A549 (cell line): ENCODE results near the gene MTA3. TPM values are rescaled to one million over a fixed set of nuclear protein-coding genes. Genes with fewer than 3 reads are reported as not detected.
"Not testable (repeated sequence)": the region's sequence is repeated elsewhere in the genome, so short reads cannot be mapped to it uniquely, and the experiment has no call there.

ENCODE experiments used
- ATAC-seq, 2 experiments: fragments of 200-7000 bp in 1 of 2; fragments of >200 bp in 1 of 2; cut with Nextera tagmentation in 1 of 2; cut with Tn5 transposase in 1 of 2; 3 replicates each; pipeline versions ENCODE4 v1.8.0 to v1.9.1; 2018 to 2020; ENCODE audit warnings: mild to moderate bottlenecking in 1 of 2, moderate library complexity in 1 of 2
- CTCF ChIA-PET: fragments of 300-600 bp; sonication (Branson Sonifier 250); formaldehyde crosslinking; extraction: SDS; loops from one replicate; lab custom pipeline; 2021; ENCODE audit warnings: antibody characterized with exemption, inconsistent platforms; lab: Yijun Ruan, JAX
- POLR2A ChIA-PET: fragments of 350-600 bp; formaldehyde crosslinking; extraction: SDS; loops from one replicate; lab custom pipeline; 2021; ENCODE audit warnings: antibody characterized with exemption, inconsistent platforms; lab: Yijun Ruan, JAX
- DNase-seq, 2 experiments: peaks; one replicate each; pipeline versions ENCODE4 v3.0.0 to v3.0.0-alpha.2; 2011 to 2016; ENCODE audit warnings: low read depth in 1 of 2, low spot score in 1 of 2
- FAIRE-seq: peaks from 2 replicates; lab custom pipeline; 2011; peaks lifted over from hg19 to GRCh38; lab: Jason Lieb, UNC
- H3K27ac ChIP-seq, 2 experiments: fragments of >200 bp; sonication (Bioruptor Twin); formaldehyde crosslinking; 3 replicates each; pipeline ENCODE4 v1.5.1; 2016 to 2017
- H3K4me1 ChIP-seq: fragments of >200 bp; sonication (Bioruptor Twin); formaldehyde crosslinking; 3 replicates; pipeline ENCODE4 v1.6.1; 2016
- H3K4me2 ChIP-seq: fragments of >200 bp; sonication (Bioruptor Twin); formaldehyde crosslinking; 3 replicates; pipeline ENCODE4 v1.6.1; 2016
- H3K4me3 ChIP-seq: fragments of >200 bp; sonication (Bioruptor Twin); formaldehyde crosslinking; 3 replicates; pipeline ENCODE4 v1.5.1; 2016
- H3K9me3 ChIP-seq: fragments of >200 bp; sonication (Bioruptor Twin); formaldehyde crosslinking; 3 replicates; pipeline ENCODE4 v1.6.1; 2016
- CEBPB ChIP-seq, 2 experiments: fragments of >200 bp in 1 of 2; sonication (Bioruptor Twin) in 1 of 2; formaldehyde crosslinking in 1 of 2; IDR thresholded peaks; 2 replicates each; pipeline ENCODE4 v1.6.1; 2012 to 2016
- EHMT2 ChIP-seq: fragments of 200-600 bp; sonication (generic); IDR thresholded peaks from 2 replicates; pipeline ENCODE4 v1.6.1; 2016; ENCODE audit warnings: antibody characterized with exemption, low read depth, mild to moderate bottlenecking, moderate library complexity
- FOXS1 ChIP-seq: fragments of 250-450 bp; sonication (Bioruptor Pico); IDR thresholded peaks from 2 replicates; pipeline ENCODE4 v1.5.0; 2020; ENCODE audit warnings: mild to moderate bottlenecking, moderate library complexity
- HOXB5 ChIP-seq: fragments of 250-450 bp; sonication (Bioruptor Pico); IDR thresholded peaks from 2 replicates; pipeline ENCODE4 v1.5.0; 2020; ENCODE audit warnings: mild to moderate bottlenecking, moderate library complexity
- MAFK ChIP-seq: fragments of 450-650 bp; IDR thresholded peaks from 2 replicates; pipeline ENCODE4 v1.6.1; 2014; ENCODE audit not compliant: partially characterized antibody
- MYC ChIP-seq: IDR thresholded peaks from 2 replicates; pipeline ENCODE4 v1.6.1; 2012; ENCODE audit warnings: mild to moderate bottlenecking, inconsistent platforms, low read length, improper control_type of control experiment, borderline replicate concordance
- TFCP2L1 ChIP-seq: fragments of 250-450 bp; sonication (Bioruptor Pico); IDR thresholded peaks from 2 replicates; pipeline ENCODE4 v1.5.0; 2021; ENCODE audit warnings: mild to moderate bottlenecking
- ZFP36 ChIP-seq: fragments of 450-650 bp; IDR thresholded peaks from 2 replicates; pipeline ENCODE4 v1.6.1; 2014; ENCODE audit warnings: borderline replicate concordance; ENCODE audit not compliant: partially characterized antibody
- ZSCAN20 ChIP-seq: fragments of 250-450 bp; sonication (Bioruptor Pico); IDR thresholded peaks from 2 replicates; pipeline ENCODE4 v1.8.0; 2022; ENCODE audit warnings: mild to moderate bottlenecking, moderate library complexity
- WGBS: methylation state at CpG from one replicate; pipeline ENCODE4 v1.1.6; 2017; ENCODE audit errors: missing lambda C conversion rate; 5-methylcytosine and 5-hydroxymethylcytosine counted together
- polyA plus RNA-seq, 4 experiments: library from polyadenylated mRNA; depleted of rRNA in 3 of 4; stranded (reverse); fragments of >200 nt; fragmentation: RNase III in 1 of 4; extraction: RNeasy Plus Mini Kit Qiagen cat#74134 plus additional on column Dnase treatment in 1 of 4; gene quantifications; 2 replicates in 3 of 4; 3 replicates in 1 of 4; pipeline ENCODE4 v1.2.3, GENCODE V29; 2011 to 2017

MTA3 gene
- polyA plus RNA-seq, 2 of the 4 experiments (the other 2 are of a cell fraction): 49.3 to 74.1 TPM

DNA sequence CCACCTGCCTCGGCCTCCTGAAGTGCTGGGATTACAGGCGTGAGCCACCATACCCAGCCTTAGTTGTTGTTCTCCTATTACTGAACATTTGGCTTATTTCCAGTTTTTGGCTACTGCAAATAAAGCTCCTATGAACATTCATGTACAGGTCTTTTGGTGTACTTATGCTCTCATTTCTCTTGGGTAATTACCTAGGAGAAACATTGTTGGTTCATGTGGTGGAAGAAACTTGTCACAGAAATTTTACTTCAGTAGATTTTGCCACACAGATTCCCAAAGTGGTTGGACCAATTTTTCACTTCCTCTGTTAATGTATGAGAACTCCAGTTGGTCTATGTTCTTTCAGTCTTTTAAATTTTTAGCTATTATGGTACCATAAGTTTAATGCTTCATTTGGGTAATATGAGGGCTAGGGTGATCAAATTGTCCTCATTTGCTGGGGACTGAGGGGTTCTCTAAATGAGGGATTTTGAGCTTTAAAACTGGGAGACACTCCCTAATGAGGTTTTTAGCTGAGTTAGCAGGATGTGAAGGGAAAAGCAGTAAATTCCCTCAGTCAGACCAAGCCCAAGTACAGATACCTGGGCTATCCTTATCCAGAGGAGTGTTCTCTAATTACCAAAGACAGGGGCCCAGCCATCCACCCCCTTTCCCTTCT lies 33.9 kb downstream of the MTA3 start:
- DNase-seq (no peak), FAIRE-seq (no peak), ATAC-seq (no peak; a peak in 1 of 6 replicates)
- no peak overlapping the region for H3K4me2 ChIP-seq
- H3K4me1 ChIP-seq: peaks cover 9% of the 10 kb centered on the region; the same call in 2 of the 3 replicates
- CTCF ChIA-PET: interaction anchor here (1.0 to 1.6 kb wide), 2 partner anchors 12 to 60 kb away, joined by 4 to 5 read pairs; no protein-coding TSS in a partner anchor
- no peaks in the 10 kb centered on the region for H3K9me3 ChIP-seq
- no peak overlapping the region for H3K4me3 ChIP-seq
- TF ChIP-seq ZFP36 (no peak), ZSCAN20 (CRISPR knock-in tag) (no peak), MAFK (peak; percentile 88), HOXB5 (no peak)
- no peak overlapping the region for H3K27ac ChIP-seq
- WGBS: 88% methylated on average over 2 of the region's 2 CpGs
- POLR2A ChIA-PET: no interaction called here

DNA sequence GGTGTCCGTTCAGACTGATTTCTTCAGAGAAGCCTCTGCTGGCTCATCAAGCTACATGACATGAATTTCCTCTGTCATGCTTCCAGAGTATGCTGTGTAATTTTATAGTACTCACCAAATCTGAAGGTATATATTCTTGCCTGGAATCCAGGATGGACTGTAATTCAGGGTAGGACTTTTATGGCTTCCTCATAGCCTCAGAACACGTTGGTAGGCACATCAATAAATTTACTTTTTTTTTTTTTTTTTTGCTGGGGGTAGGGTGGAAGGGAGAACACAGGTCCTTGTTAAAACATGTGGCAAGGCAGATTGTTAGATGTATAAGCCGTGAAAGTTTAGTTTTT lies 34.4 kb downstream of the MTA3 start:
- Histone ChIP-seq H3K4me1 (peaks cover 9% of the 10 kb centered on the region; the same call in 2 of the 3 replicates), H3K27ac (no peak overlapping the region), H3K4me2 (no peak overlapping the region), H3K4me3 (no peak overlapping the region), H3K9me3 (no peaks in the 10 kb centered on the region)
- FAIRE-seq: no peak
- 84% methylated on average over 3 of the region's 3 CpGs for WGBS
- no peak for DNase-seq
- ChIA-PET POLR2A (no interaction called here), CTCF (interaction anchor here (0.8 to 1.0 kb wide), 2 partner anchors 10 to 60 kb away, joined by 3 to 4 read pairs; no protein-coding TSS in a partner anchor)
- TF ChIP-seq FOXS1: no peak
- TF ChIP-seq TFCP2L1 (CRISPR knock-in tag): no peak
- no peak for TF ChIP-seq ZSCAN20 (CRISPR knock-in tag)
- ATAC-seq: no peak

DNA sequence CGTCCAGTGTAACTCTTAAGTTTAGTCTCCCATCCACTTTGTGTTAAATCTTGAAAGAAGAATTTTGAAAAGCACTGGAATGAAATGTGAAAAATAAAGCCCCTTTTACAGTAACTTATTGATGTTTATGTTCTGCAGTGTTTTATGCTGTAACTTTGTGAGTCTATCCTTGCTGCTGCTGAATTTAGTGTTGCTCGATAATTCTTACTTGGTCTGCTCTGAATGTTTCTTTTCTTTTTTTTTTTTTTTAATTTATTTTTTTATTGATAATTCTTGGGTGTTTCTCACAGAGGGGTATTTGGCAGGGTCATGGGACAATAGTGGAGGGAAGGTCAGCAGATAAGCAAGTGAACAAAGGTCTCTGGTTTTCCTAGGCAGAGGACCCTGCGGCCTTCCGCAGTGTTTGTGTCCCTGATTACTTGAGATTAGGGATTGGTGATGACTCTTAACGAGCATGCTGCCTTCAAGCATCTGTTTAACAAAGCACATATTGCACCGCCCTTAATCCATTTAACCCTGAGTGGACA lies 36.0 kb downstream of the MTA3 start:
- CTCF ChIA-PET, H3K27ac ChIP-seq: not testable (repeated sequence)

DNA sequence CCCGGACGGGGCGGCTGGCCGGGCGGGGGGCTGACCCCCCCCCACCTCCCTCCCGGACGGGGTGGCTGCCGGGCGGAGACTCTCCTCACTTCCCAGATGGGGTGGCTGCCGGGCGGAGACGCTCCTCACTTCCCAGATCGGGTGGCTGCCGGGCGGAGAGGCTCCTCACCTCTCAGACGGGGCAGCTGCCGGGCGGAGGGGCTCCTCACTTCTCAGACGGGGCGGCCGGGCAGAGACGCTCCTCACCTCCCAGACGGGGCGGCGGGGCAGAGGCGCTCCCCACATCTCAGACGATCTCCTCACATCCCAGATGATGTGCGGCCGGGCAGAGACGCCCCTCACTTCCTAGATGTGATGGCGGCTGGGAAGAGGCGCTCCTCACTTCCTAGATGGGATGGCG lies 37.7 kb downstream of the MTA3 start:
- FAIRE-seq, H3K4me3 ChIP-seq, ATAC-seq, DNase-seq, H3K4me2 ChIP-seq, H3K27ac ChIP-seq, H3K4me1 ChIP-seq, CTCF ChIA-PET, H3K9me3 ChIP-seq: not testable (repeated sequence)
- 100% methylated on average over 6 of the region's 33 CpGs for WGBS
- POLR2A ChIA-PET: interaction anchor here (0.6 kb wide), 1 partner anchor 32 kb away, joined by 3 read pairs; no protein-coding TSS in a partner anchor

More for the DNA sequence above, 36.0 kb downstream of the MTA3 start:
- ATAC-seq, H3K9me3 ChIP-seq, DNase-seq, POLR2A ChIA-PET, H3K4me1 ChIP-seq, FAIRE-seq, H3K4me3 ChIP-seq, H3K4me2 ChIP-seq: not testable (repeated sequence)
- WGBS: 91% methylated on average over 6 of the region's 6 CpGs

DNA sequence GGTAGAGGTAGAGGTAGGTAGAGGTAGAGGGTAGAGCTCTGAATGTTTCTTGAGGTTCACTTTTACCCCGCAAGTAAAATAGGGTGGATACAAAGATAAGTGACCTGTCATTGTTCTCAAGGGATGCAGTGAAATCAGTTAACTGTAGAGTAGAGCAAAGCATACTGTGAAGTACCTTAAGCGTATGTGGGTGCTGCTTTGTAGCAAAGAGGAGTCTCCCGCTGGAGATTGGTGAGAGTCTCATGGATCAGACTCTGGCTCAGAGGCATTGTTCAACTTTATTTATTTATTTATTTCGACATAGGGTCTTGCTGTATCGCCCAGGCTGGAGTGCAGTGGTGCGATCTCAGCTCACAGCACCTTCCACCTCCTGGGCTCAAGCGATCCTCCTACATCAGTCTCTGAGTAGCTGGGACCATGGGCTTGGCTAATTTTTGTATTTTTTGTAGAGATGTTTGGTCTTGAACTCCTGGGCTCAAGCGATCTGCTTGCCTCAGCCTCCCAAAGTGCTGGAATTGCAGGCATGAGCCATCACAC lies 38.7 kb downstream of the MTA3 start:
- Histone ChIP-seq H3K9me3 (no peaks in the 10 kb centered on the region), H3K27ac (no peak overlapping the region), H3K4me3 (no peak overlapping the region), H3K4me2 (no peak overlapping the region), H3K4me1 (0 out of 3 replicates have a peak, but pooled peaks cover under 1% of the 10 kb centered on the region)
- ChIA-PET CTCF (no interaction called here), POLR2A (interaction anchor here (0.5 kb wide), 1 partner anchor 8 kb away, joined by 3 read pairs; no protein-coding TSS in a partner anchor)
- no peak for DNase-seq
- TF ChIP-seq CEBPB (IDR thresholded peaks at IDR 0.05): 0 out of 4 replicates have a peak, but pooled peaks of 1 of the 2 experiments have one; percentile 46
- no peak for TF ChIP-seq EHMT2
- TF ChIP-seq MYC: no peak
- peak; percentile 59 to 66; a peak in 4 of 6 replicates for ATAC-seq
- FAIRE-seq: no peak
- WGBS: 65% methylated on average over 8 of the region's 8 CpGs
